HG02678 (cell line): ENCODE measurements around the gene LNPEP.
"Not testable (repeated sequence)": the region's sequence is repeated elsewhere in the genome, so short reads cannot be mapped to it uniquely, and the experiment has no call there.

Experiments
- ATAC-seq: cut with Tn5 transposase; IDR thresholded peaks from one replicate; pipeline ENCODE4 v1.9.1; 2021; ENCODE audit warnings: mild to moderate bottlenecking, moderate library complexity; ENCODE audit not compliant: unreplicated experiment

Gene LNPEP

GRCh38 chr5:96928931-96929708, 6.8 kb upstream of the LNPEP start:
- no peak for ATAC-seq

GRCh38 chr5:96930058-96930457, 5.8 kb upstream of the LNPEP start:
- ATAC-seq, result no peak

- ATAC-seq, result no peak
Observed at GRCh38 chr5:96930589-96930988, 5.3 kb upstream of the LNPEP start.

- not testable (repeated sequence) for ATAC-seq
Observed at GRCh38 chr5:96931037-96931436, 4.8 kb upstream of the LNPEP start.

- no peak for ATAC-seq
Observed at GRCh38 chr5:96931605-96932004, 4.3 kb upstream of the LNPEP start.

- ATAC-seq, result no peak
Observed at GRCh38 chr5:96932026-96932425, 3.9 kb upstream of the LNPEP start.

GRCh38 chr5:96933764-96934707, 1.8 kb upstream of the LNPEP start:
- ATAC-seq, result no peak

GRCh38 chr5:96934708-96935558, 947 bp upstream of the LNPEP start:
- peak; percentile 62 for ATAC-seq

- peak; percentile 23 for ATAC-seq
Observed at GRCh38 chr5:96936431-96937320, 796 bp downstream of the LNPEP start.

GRCh38 chr5:96940586-96940985, 4.7 kb downstream of the LNPEP start:
- no peak for ATAC-seq

- no peak for ATAC-seq
Observed at GRCh38 chr5:96941140-96941539, 5.3 kb downstream of the LNPEP start.

- no peak for ATAC-seq
Observed at GRCh38 chr5:96942078-96942477, 6.2 kb downstream of the LNPEP start.

- ATAC-seq, result no peak
Observed at GRCh38 chr5:96942911-96943310, 7.0 kb downstream of the LNPEP start.

GRCh38 chr5:96943799-96944198, 7.9 kb downstream of the LNPEP start:
- ATAC-seq, result no peak

- no peak for ATAC-seq
Observed at GRCh38 chr5:96945144-96945897, 9.4 kb downstream of the LNPEP start.

GRCh38 chr5:96946381-96946780, 10.5 kb downstream of the LNPEP start:
- no peak for ATAC-seq

GRCh38 chr5:96952118-96952750, 16.4 kb downstream of the LNPEP start:
- ATAC-seq, result no peak

- ATAC-seq, result no peak
Observed at GRCh38 chr5:96952974-96953730, 17.3 kb downstream of the LNPEP start.
